ENCODE data around the gene GANC. TPM values are rescaled to one million over a fixed set of nuclear protein-coding genes. Genes with fewer than 3 reads are reported as not detected.

Gene GANC
- total and polyA plus RNA-seq, 9 of the 15 experiments (the other 6 are each of a cell fraction or from before 2014, with no cell fraction given), result 10.9 to 19.0 (median 14.5) TPM

DNA sequence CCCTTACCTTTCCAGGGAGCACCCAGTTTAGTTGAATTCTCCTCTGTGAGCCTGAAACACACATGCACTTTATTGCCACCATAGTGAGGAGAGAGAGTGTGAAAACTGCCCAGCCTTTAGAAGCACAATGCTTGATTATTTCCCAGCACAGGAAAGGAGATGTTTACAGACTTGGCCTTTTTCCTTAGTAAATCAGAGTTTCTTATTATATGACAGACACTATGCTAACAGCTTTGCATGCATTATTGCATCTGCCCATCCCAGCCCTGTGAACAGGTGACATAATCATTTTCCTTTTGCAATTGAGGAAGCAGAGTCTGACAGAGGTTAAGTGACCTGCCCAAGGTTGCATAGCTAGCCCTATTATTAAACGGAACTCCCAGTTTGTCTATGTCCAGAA lies 122.8 kb downstream of the GANC start:
- ATAC-seq (no peak), DNase-seq (ENCODE audit: extremely low read depth in 1 of 4, low spot score in 3 of 4) (no peak), FAIRE-seq (no peak)
- in situ Hi-C loops (cut with MboI) (no loop called here), intact Hi-C loops (cut with micrococcal nuclease) (no loop called here)
- ChIA-PET CTCF (ENCODE audit: low intra/inter-chr PET ratio) (no interaction called here), POLR2A (no interaction called here)
- Histone ChIP-seq H3K27me3 (ENCODE audit: control insufficient read depth in 2 of 2, insufficient read depth in 2 of 2, low read length in 2 of 2) (peaks cover 2 to 17% of the 10 kb centered on the region in 2 experiments; a peak in 3 of 5 replicates), H3K9me1 (ENCODE audit: control insufficient read depth, insufficient read depth, low read length) (no peaks in the 10 kb centered on the region), H3K27ac (ENCODE audit: extremely low read depth, low read depth, low read length) (no peak overlapping the region), H3K36me3 (ENCODE audit: control insufficient read depth, insufficient read depth, low read length) (no peaks in the 10 kb centered on the region), H3K79me2 (ENCODE audit: control insufficient read depth, insufficient read depth, low read length) (no peaks in the 10 kb centered on the region), H3K9me3 (replicated peaks; ENCODE audit: control insufficient read depth, insufficient read depth, low read depth, low read length) (no peaks in the 10 kb centered on the region), H4K20me1 (replicated peaks; ENCODE audit: control insufficient read depth, insufficient read depth, low read length) (no peaks in the 10 kb centered on the region), H3K9ac (ENCODE audit: insufficient read depth in 1 of 2, low read depth in 2 of 2, low read length in 2 of 2) (no peak overlapping the region), H3K4me1 (replicated peaks in 1 of 2; ENCODE audit: control insufficient read depth in 2 of 2, insufficient read depth in 2 of 2, low read length in 2 of 2) (peaks cover 0 to 4% of the 10 kb centered on the region in 2 experiments; a peak in 1 of 5 replicates), H3K4me2 (ENCODE audit: insufficient read depth, low read length) (no peak overlapping the region), H3K4me3 (no peak overlapping the region), H2AFZ (ENCODE audit: low read depth, low read length) (no peak overlapping the region)
- BruUV-seq (replicated peaks), result no TSS peak
- no peak for TF ChIP-seq ETV1 (tag; conservative IDR thresholded peaks at IDR 0.05; ENCODE audit: low read depth)
- TF ChIP-seq, protein P1, sequence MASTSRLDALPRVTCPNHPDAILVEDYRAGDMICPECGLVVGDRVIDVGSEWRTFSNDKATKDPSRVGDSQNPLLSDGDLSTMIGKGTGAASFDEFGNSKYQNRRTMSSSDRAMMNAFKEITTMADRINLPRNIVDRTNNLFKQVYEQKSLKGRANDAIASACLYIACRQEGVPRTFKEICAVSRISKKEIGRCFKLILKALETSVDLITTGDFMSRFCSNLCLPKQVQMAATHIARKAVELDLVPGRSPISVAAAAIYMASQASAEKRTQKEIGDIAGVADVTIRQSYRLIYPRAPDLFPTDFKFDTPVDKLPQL (IDR thresholded peaks at IDR 0.05; ENCODE audit: extremely low read depth, insufficient read length), result no peak
- no peak for TF ChIP-seq SP1 (CRISPR knock-in tag; IDR thresholded peaks at IDR 0.05)
- no peak for TF ChIP-seq THRAP3 (IDR thresholded peaks at IDR 0.05; ENCODE audit: borderline replicate concordance)
- TF ChIP-seq ZNF780A (CRISPR knock-in tag; IDR thresholded peaks at IDR 0.05), result no peak
- no peak for TF ChIP-seq JUNB (CRISPR knock-in tag; conservative IDR thresholded peaks at IDR 0.05)
- TF ChIP-seq, protein P2, sequence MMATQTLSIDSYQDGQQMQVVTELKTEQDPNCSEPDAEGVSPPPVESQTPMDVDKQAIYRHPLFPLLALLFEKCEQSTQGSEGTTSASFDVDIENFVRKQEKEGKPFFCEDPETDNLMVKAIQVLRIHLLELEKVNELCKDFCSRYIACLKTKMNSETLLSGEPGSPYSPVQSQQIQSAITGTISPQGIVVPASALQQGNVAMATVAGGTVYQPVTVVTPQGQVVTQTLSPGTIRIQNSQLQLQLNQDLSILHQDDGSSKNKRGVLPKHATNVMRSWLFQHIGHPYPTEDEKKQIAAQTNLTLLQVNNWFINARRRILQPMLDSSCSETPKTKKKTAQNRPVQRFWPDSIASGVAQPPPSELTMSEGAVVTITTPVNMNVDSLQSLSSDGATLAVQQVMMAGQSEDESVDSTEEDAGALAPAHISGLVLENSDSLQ (IDR thresholded peaks at IDR 0.05), result no peak
- TF ChIP-seq, protein P3, sequence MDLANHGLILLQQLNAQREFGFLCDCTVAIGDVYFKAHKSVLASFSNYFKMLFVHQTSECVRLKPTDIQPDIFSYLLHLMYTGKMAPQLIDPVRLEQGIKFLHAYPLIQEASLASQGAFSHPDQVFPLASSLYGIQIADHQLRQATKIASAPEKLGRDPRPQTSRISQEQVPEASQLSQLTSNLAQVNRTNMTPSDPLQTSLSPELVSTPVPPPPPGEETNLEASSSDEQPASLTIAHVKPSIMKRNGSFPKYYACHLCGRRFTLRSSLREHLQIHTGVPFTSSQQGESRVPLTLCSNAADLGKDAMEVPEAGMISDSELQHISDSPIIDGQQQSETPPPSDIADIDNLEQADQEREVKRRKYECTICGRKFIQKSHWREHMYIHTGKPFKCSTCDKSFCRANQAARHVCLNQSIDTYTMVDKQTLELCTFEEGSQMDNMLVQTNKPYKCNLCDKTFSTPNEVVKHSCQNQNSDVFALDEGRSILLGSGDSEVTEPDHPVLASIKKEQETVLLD (IDR thresholded peaks at IDR 0.05), result no peak
- TF ChIP-seq SIN3A (IDR thresholded peaks at IDR 0.05; ENCODE audit: borderline replicate concordance in 2 of 2, control insufficient read depth in 1 of 2, low read depth in 2 of 2, low read length in 2 of 2), result no peak
- TF ChIP-seq SREBF2 (CRISPR knock-in tag; IDR thresholded peaks at IDR 0.05), result no peak
- TF ChIP-seq, protein P4, sequence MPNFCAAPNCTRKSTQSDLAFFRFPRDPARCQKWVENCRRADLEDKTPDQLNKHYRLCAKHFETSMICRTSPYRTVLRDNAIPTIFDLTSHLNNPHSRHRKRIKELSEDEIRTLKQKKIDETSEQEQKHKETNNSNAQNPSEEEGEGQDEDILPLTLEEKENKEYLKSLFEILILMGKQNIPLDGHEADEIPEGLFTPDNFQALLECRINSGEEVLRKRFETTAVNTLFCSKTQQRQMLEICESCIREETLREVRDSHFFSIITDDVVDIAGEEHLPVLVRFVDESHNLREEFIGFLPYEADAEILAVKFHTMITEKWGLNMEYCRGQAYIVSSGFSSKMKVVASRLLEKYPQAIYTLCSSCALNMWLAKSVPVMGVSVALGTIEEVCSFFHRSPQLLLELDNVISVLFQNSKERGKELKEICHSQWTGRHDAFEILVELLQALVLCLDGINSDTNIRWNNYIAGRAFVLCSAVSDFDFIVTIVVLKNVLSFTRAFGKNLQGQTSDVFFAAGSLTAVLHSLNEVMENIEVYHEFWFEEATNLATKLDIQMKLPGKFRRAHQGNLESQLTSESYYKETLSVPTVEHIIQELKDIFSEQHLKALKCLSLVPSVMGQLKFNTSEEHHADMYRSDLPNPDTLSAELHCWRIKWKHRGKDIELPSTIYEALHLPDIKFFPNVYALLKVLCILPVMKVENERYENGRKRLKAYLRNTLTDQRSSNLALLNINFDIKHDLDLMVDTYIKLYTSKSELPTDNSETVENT (CRISPR knock-in tag; IDR thresholded peaks at IDR 0.05), result no peak
- no peak for TF ChIP-seq LEF1 (IDR thresholded peaks at IDR 0.05)
- no peak for TF ChIP-seq HDAC6 (IDR thresholded peaks at IDR 0.05; ENCODE audit: low read depth, low read length)
- TF ChIP-seq NR1H2 (CRISPR knock-in tag; IDR thresholded peaks at IDR 0.05), result no peak
- no peak for TF ChIP-seq CBX3 (IDR thresholded peaks at IDR 0.05; ENCODE audit: borderline replicate concordance in 1 of 2, low read length in 2 of 2)
- 10% methylated on average over 1 of the region's 1 CpG for WGBS (ENCODE audit: insufficient coverage, low coverage, missing lambda C conversion rate)
